Natural killer cell (primary cell): Measurements from ENCODE around the gene ADAM19. TPM values are rescaled to one million over a fixed set of nuclear protein-coding genes. Genes with fewer than 3 reads are reported as not detected.

Source experiments
- ATAC-seq, 3 donors: fragments of 150-1000 bp in 2 of 3; fragments of 200-7000 bp in 1 of 3; cut with Tn5 transposase; 1 replicate in 1 of 3; 2 replicates in 2 of 3; pipeline ENCODE4 v1.10.0; 2021; ENCODE audit warnings: mild to moderate bottlenecking in 2 of 3, moderate library complexity in 2 of 3
- DNase-seq, 2 donors: peaks; one replicate each; pipeline versions ENCODE4 v3.0.0 to v3.0.0-alpha.2; 2013 to 2021; ENCODE audit warnings: mixed read lengths in 1 of 2
- H3K27ac ChIP-seq: one replicate; pipeline ENCODE4 v1.5.1; 2013; ENCODE audit warnings: mild to moderate bottlenecking, low read length
- H3K27me3 ChIP-seq: one replicate; pipeline ENCODE4 v1.6.1; 2013; ENCODE audit warnings: low read length; ENCODE audit not compliant: control insufficient read depth, insufficient read depth
- H3K36me3 ChIP-seq: one replicate; pipeline ENCODE4 v1.6.1; 2013; ENCODE audit warnings: low read length; ENCODE audit not compliant: control insufficient read depth, insufficient read depth
- H3K4me1 ChIP-seq: one replicate; pipeline ENCODE4 v1.6.1; 2013; ENCODE audit warnings: low read length; ENCODE audit not compliant: control insufficient read depth, insufficient read depth
- H3K4me3 ChIP-seq: one replicate; pipeline ENCODE4 v1.5.1; 2013; ENCODE audit warnings: low read length
- H3K9me3 ChIP-seq: one replicate; pipeline ENCODE4 v1.6.1; 2013; ENCODE audit warnings: low read length; ENCODE audit not compliant: control insufficient read depth, insufficient read depth
- H3K27ac Mint-ChIP-seq, 2 donors: one replicate each; pipeline ENCODE4 v1.8.0; 2022; ENCODE audit warnings: mild to moderate bottlenecking in 2 of 2, mixed read lengths in 2 of 2, moderate library complexity in 1 of 2
- H3K27me3 Mint-ChIP-seq, 2 donors: one replicate each; pipeline ENCODE4 v1.8.0; 2022; ENCODE audit warnings: low read depth in 2 of 2, mixed read lengths in 2 of 2
- H3K36me3 Mint-ChIP-seq: one replicate; pipeline ENCODE4 v1.8.0; 2022; ENCODE audit warnings: mixed read lengths
- H3K4me1 Mint-ChIP-seq, 2 donors: one replicate each; pipeline ENCODE4 v1.8.0; 2022; ENCODE audit warnings: mixed read lengths in 2 of 2
- H3K4me3 Mint-ChIP-seq: one replicate; pipeline ENCODE4 v1.8.0; 2022; ENCODE audit warnings: mild to moderate bottlenecking, moderate library complexity, mixed read lengths
- H3K9me3 Mint-ChIP-seq, 2 donors: one replicate each; pipeline ENCODE4 v1.8.0; 2022; ENCODE audit warnings: mixed read lengths in 2 of 2
- WGBS: methylation state at CpG from one replicate; pipeline ENCODE4 v1.1.7; 2013; ENCODE audit warnings: missing lambda C conversion rate; ENCODE audit not compliant: insufficient coverage; 5-methylcytosine and 5-hydroxymethylcytosine counted together
- intact Hi-C: fragments of 100-400 bp; cut with micrococcal nuclease; formaldehyde crosslinking; loops from one replicate; pipeline ENCODE4 v1.14.2; 2022
- total RNA-seq, 4 donors: library from RNA; stranded (reverse); fragments of 120-200 nt in 1 of 4; gene quantifications; one replicate each; pipeline versions ENCODE4 v1.2.3 to v1.2.4, GENCODE V29; 2013 to 2022
- TF ChIP-seq, protein P1 (sequence below): fragments of 200-600 bp; IDR thresholded peaks from one replicate; pipeline ENCODE4 v1.8.0; 2022; ENCODE audit warnings: antibody characterized with exemption

The ADAM19 gene
- total RNA-seq, 3 donors from 2014 or later (not counting 1 experiment from before 2014, with no cell fraction given) = 1.2 to 28.0 (median 4.7) TPM

DNA sequence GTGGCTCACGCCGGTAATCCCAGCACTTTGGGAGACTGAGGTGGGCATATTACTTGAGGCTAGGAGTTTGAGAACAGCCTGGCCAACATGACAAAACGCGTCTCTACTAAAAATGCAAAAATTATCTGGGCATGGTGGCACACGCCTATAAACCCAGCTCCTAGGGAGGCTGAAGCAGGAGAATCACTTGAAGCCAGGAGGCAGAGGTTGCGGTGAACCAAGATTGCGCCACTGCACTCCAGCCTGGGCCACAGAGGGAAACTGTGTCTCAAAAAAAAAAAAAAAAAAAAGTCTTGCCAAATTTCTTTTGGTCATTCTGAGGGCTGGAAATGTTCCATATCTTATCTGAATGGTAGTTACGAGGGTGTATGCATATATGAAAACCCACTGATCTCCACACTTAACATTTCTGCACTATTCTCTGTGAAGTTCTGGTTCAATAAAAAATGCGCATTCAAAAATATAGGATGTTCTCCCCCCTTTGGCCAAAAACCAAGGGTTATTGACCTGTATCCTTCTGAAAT is 129.1 kb downstream of the ADAM19 start:
- H3K4me3 ChIP-seq = no peak overlapping the region
- no peaks in the 10 kb centered on the region for H3K4me1 ChIP-seq
- DNase-seq = no peak
- H3K9me3 ChIP-seq = no peaks in the 10 kb centered on the region
- H3K36me3 Mint-ChIP-seq = no peaks in the 10 kb centered on the region
- no peaks in the 10 kb centered on the region for H3K36me3 ChIP-seq
- no peak overlapping the region for H3K4me3 Mint-ChIP-seq
- H3K4me1 Mint-ChIP-seq = no peaks in the 10 kb centered on the region
- 94% methylated on average over 8 of the region's 9 CpGs for WGBS
- H3K9me3 Mint-ChIP-seq = no peaks in the 10 kb centered on the region
- H3K27me3 Mint-ChIP-seq = peaks cover 10 to 11% of the 10 kb centered on the region in 2 donors
- H3K27ac Mint-ChIP-seq = no peak overlapping the region
- no peak for ATAC-seq
- H3K27ac ChIP-seq = no peak overlapping the region
- intact Hi-C loops = no loop called here
- no peaks in the 10 kb centered on the region for H3K27me3 ChIP-seq
- TF ChIP-seq, protein P1, sequence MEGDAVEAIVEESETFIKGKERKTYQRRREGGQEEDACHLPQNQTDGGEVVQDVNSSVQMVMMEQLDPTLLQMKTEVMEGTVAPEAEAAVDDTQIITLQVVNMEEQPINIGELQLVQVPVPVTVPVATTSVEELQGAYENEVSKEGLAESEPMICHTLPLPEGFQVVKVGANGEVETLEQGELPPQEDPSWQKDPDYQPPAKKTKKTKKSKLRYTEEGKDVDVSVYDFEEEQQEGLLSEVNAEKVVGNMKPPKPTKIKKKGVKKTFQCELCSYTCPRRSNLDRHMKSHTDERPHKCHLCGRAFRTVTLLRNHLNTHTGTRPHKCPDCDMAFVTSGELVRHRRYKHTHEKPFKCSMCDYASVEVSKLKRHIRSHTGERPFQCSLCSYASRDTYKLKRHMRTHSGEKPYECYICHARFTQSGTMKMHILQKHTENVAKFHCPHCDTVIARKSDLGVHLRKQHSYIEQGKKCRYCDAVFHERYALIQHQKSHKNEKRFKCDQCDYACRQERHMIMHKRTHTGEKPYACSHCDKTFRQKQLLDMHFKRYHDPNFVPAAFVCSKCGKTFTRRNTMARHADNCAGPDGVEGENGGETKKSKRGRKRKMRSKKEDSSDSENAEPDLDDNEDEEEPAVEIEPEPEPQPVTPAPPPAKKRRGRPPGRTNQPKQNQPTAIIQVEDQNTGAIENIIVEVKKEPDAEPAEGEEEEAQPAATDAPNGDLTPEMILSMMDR = no peak

DNA sequence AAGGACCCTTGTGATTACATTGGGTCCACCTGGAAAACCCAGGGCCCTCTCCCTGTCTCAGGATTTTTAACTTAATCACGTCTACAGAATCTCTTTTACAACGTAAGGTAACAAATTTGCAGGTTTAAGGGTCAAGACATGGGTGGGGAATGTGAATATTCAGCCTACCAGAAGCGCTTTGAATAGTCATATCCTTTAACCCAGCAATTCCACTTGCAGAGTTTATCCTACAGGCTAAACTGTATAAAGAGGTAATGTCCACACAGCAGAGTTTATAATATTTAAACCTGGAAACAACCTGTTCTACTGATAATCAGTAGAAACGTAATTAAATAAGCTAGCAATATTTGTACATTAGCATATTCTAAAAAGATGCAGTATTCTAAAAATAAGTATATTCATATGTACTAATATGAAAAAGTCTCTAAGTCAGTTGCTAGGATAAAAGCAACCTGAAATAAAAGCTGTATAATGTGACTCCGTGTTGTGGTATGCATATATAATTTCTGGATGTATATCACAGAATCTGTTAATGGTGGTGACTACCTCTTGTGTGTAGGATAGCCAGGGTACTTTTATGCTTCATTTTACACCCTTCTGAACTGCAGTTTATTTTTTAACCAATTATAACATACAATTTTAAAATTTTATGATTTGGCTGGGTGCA is 129.7 kb downstream of the ADAM19 start:
- Histone ChIP-seq H3K36me3 (no peaks in the 10 kb centered on the region), H3K4me1 (no peaks in the 10 kb centered on the region), H3K4me3 (no peak overlapping the region), H3K27ac (no peak overlapping the region), H3K27me3 (no peaks in the 10 kb centered on the region), H3K9me3 (no peaks in the 10 kb centered on the region)
- H3K9me3 Mint-ChIP-seq = no peaks in the 10 kb centered on the region
- intact Hi-C loops = no loop called here
- H3K27me3 Mint-ChIP-seq = peaks cover 10 to 11% of the 10 kb centered on the region in 2 donors
- ATAC-seq = no peak
- DNase-seq = no peak
- WGBS = no CpG with 5 or more reads among the region's 5 CpGs
- H3K4me3 Mint-ChIP-seq = no peak overlapping the region
- no peak overlapping the region for H3K27ac Mint-ChIP-seq
- H3K4me1 Mint-ChIP-seq = no peaks in the 10 kb centered on the region
- TF ChIP-seq, protein P1 = no peak
- H3K36me3 Mint-ChIP-seq = no peaks in the 10 kb centered on the region

DNA sequence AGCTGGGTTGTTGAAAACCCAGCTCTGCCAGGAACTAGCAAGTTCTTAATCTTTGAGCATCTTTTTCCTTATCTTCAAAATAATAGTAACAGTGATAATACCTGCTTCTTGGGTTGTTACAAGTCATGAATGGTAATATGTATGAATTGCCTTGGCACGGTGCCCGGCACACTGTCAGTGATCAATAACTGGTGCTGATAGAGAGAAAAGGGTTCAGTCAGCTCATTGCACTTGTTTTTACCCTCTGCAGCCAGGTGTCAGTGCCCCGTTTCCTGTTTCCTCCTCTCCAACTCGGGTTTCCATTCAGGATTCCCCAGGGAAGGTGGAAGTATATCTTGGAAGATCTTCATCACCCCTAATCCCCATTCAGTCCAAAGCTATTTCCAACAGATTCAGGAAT is 131.4 kb downstream of the ADAM19 start:
- DNase-seq (no peak), ATAC-seq (no peak)
- Histone ChIP-seq H3K27ac (no peak overlapping the region), H3K27me3 (no peaks in the 10 kb centered on the region), H3K4me1 (no peaks in the 10 kb centered on the region), H3K4me3 (no peak overlapping the region), H3K9me3 (no peaks in the 10 kb centered on the region), H3K36me3 (no peaks in the 10 kb centered on the region)
- no peak overlapping the region for H3K27ac Mint-ChIP-seq
- no peak overlapping the region for H3K4me3 Mint-ChIP-seq
- WGBS = 61% methylated on average over 4 of the region's 4 CpGs
- H3K27me3 Mint-ChIP-seq = peaks cover 11 to 13% of the 10 kb centered on the region in 2 donors
- no peaks in the 10 kb centered on the region for H3K36me3 Mint-ChIP-seq
- no peaks in the 10 kb centered on the region for H3K4me1 Mint-ChIP-seq
- H3K9me3 Mint-ChIP-seq = no peaks in the 10 kb centered on the region
- intact Hi-C loops = no loop called here
- TF ChIP-seq, protein P1 = no peak
